ENCODE results near the gene SAMHD1. TPM values are rescaled to one million over a fixed set of nuclear protein-coding genes. Genes with fewer than 3 reads are reported as not detected.

Gene SAMHD1
- total RNA-seq, 2 experiments from 2014 or later: 30.6 to 35.9 TPM

- Mint-ChIP-seq H3K36me3 (ENCODE audit: low read depth) (peaks cover 64% of the 10 kb centered on the region), H3K27me3 (no peaks in the 10 kb centered on the region)
Observed at GRCh38 chr20:36929290-36929689, 22.2 kb downstream of the SAMHD1 start.

GRCh38 chr20:36927704-36928103 is 23.8 kb downstream of the SAMHD1 start:
- no peak for DNase-seq
- intact Hi-C loops (cut with micrococcal nuclease): loop anchor here (2.0 kb wide), 1 partner anchor 15 kb away; no protein-coding TSS in a partner anchor
- Mint-ChIP-seq H3K9me3 (no peaks in the 10 kb centered on the region), H3K4me3 (no peak overlapping the region), H3K27me3 (no peaks in the 10 kb centered on the region), H3K36me3 (ENCODE audit: low read depth) (peaks cover 61% of the 10 kb centered on the region), H3K4me1 (ENCODE audit: low read depth) (peaks cover 58% of the 10 kb centered on the region), H3K27ac (no peak overlapping the region)
- ChIA-PET CTCF (no interaction called here), POLR2A (interaction anchor here (1.0 kb wide), 1 partner anchor 10 kb away, joined by 4 read pairs; no protein-coding TSS in a partner anchor)
- no peak for ATAC-seq
- TF ChIP-seq, protein P1, sequence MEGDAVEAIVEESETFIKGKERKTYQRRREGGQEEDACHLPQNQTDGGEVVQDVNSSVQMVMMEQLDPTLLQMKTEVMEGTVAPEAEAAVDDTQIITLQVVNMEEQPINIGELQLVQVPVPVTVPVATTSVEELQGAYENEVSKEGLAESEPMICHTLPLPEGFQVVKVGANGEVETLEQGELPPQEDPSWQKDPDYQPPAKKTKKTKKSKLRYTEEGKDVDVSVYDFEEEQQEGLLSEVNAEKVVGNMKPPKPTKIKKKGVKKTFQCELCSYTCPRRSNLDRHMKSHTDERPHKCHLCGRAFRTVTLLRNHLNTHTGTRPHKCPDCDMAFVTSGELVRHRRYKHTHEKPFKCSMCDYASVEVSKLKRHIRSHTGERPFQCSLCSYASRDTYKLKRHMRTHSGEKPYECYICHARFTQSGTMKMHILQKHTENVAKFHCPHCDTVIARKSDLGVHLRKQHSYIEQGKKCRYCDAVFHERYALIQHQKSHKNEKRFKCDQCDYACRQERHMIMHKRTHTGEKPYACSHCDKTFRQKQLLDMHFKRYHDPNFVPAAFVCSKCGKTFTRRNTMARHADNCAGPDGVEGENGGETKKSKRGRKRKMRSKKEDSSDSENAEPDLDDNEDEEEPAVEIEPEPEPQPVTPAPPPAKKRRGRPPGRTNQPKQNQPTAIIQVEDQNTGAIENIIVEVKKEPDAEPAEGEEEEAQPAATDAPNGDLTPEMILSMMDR (IDR thresholded peaks at IDR 0.05): no peak

More at GRCh38 chr20:36929290-36929689, 22.2 kb downstream of the SAMHD1 start:
- ChIA-PET POLR2A (no interaction called here), CTCF (interaction anchor here (1.2 to 2.8 kb wide), 2 partner anchors 9 to 10 kb away, joined by 3 to 15 read pairs; no protein-coding TSS in a partner anchor)
- DNase-seq (no peak), ATAC-seq (no peak)
- Mint-ChIP-seq H3K4me1 (ENCODE audit: low read depth) (peaks cover 58% of the 10 kb centered on the region), H3K9me3 (no peaks in the 10 kb centered on the region), H3K27ac (peak overlapping the region; percentile 87), H3K4me3 (no peak overlapping the region)
- intact Hi-C loops (cut with micrococcal nuclease): loop anchor here (2.0 kb wide), 1 partner anchor 14 kb away; no protein-coding TSS in a partner anchor
- TF ChIP-seq, protein P1 (IDR thresholded peaks at IDR 0.05): no peak

DNA sequence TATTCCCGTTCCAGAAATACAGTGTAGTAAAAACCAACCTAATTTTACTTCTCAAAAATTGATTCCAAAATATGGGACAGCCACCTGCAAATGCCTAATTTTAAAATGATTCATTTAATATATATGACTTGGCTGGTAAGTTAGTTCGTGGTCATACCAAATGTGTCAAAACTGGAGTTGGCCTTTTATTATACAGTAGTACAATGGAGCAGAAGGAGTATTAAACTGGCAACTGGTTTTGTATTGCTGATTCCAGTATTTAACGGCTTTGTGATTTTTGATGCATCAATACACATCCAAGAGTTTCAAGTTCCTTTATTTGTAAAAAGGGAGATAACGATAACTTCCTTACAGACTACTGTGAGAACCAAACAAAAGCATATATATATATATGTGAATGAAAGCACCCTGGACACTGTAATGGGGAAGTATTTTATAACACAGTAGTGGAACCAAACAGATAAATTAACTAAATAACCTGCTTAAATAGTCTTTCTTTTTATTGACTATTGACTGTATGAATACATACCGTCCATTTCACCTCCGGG is 24.8 kb downstream of the SAMHD1 start:
- no peak for DNase-seq
- Mint-ChIP-seq H3K4me1 (ENCODE audit: low read depth) (peaks cover 53% of the 10 kb centered on the region), H3K27me3 (no peaks in the 10 kb centered on the region), H3K27ac (peak overlapping the region; percentile 23), H3K4me3 (no peak overlapping the region), H3K36me3 (ENCODE audit: low read depth) (peaks cover 53% of the 10 kb centered on the region), H3K9me3 (no peaks in the 10 kb centered on the region)
- ATAC-seq: no peak
- TF ChIP-seq, protein P1 (IDR thresholded peaks at IDR 0.05): no peak
- POLR2A ChIA-PET: no interaction called here
- CTCF ChIA-PET: no interaction called here
- intact Hi-C loops (cut with micrococcal nuclease): no loop called here

DNA sequence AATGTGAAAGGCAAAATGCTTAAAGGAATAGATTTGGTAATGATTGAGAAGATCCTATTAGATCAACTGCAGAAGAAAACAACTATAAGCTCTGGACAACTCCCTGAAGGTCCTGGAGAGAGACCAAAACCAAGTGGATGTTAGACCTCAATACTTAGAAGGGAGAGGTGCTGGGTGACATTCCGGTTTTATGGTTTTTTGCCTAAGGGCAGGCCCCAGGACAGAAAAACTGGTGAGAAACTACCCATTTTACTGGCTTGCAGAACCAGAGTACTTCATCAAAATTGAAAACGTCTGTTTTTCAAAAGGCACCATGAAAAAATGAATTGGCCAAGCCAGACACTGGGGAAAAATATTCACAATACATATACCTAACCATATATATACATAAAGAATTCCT is 26.3 kb downstream of the SAMHD1 start:
- intact Hi-C loops (cut with micrococcal nuclease): no loop called here
- ATAC-seq (no peak), DNase-seq (no peak)
- Mint-ChIP-seq H3K27me3 (no peaks in the 10 kb centered on the region), H3K4me3 (no peak overlapping the region), H3K27ac (peak overlapping the region; percentile 46), H3K9me3 (no peaks in the 10 kb centered on the region), H3K4me1 (ENCODE audit: low read depth) (peaks cover 39% of the 10 kb centered on the region), H3K36me3 (ENCODE audit: low read depth) (peaks cover 41% of the 10 kb centered on the region)
- ChIA-PET POLR2A (interaction anchor here (0.7 to 2.0 kb wide), 2 partner anchors 8 to 16 kb away, joined by 3 to 5 read pairs; no protein-coding TSS in a partner anchor), CTCF (no interaction called here)
- TF ChIP-seq, protein P1 (IDR thresholded peaks at IDR 0.05): no peak
